Parathyroid adenoma (tissue), 2 donors: ENCODE data around the gene SELENOT.

ENCODE experiments used
- H2AFZ ChIP-seq: fragments of 300-600 bp; sonication (generic); one replicate; pipeline ENCODE4 v1.7.0; 2017; ENCODE audit warnings: antibody characterized with exemption, mild to moderate bottlenecking
- H3K27ac ChIP-seq: fragments of 300-600 bp; sonication (generic); one replicate; pipeline ENCODE4 v1.7.0; 2017
- H3K27me3 ChIP-seq: fragments of 300-600 bp; sonication (generic); one replicate; pipeline ENCODE4 v1.7.0; 2017; ENCODE audit warnings: low read length; ENCODE audit not compliant: control insufficient read depth, insufficient read depth
- H3K36me3 ChIP-seq: fragments of 300-600 bp; sonication (generic); one replicate; pipeline ENCODE4 v1.7.0; 2017; ENCODE audit warnings: low read length; ENCODE audit not compliant: control insufficient read depth, insufficient read depth
- H3K4me1 ChIP-seq: fragments of 300-600 bp; sonication (generic); one replicate; pipeline ENCODE4 v1.7.0; 2017; ENCODE audit warnings: control low read depth
- H3K4me2 ChIP-seq: fragments of 300-600 bp; sonication (generic); one replicate; pipeline ENCODE4 v1.7.0; 2017; ENCODE audit warnings: low read length
- H3K4me3 ChIP-seq: fragments of 300-600 bp; sonication (generic); one replicate; pipeline ENCODE4 v1.7.0; 2017; ENCODE audit warnings: low read depth, low read length
- H3K79me2 ChIP-seq: fragments of 300-600 bp; sonication (generic); one replicate; pipeline ENCODE4 v1.7.0; 2017; ENCODE audit warnings: control low read depth
- H3K9ac ChIP-seq: fragments of 300-600 bp; sonication (generic); one replicate; pipeline ENCODE4 v1.7.0; 2017; ENCODE audit warnings: mild to moderate bottlenecking
- H3K9me3 ChIP-seq: fragments of 300-600 bp; sonication (generic); one replicate; pipeline ENCODE4 v1.7.0; 2017; ENCODE audit warnings: low read length; ENCODE audit not compliant: control insufficient read depth
- CTCF ChIP-seq: fragments of 300-600 bp; sonication (generic); IDR thresholded peaks from one replicate; pipeline ENCODE4 v1.7.0; 2017; ENCODE audit warnings: antibody characterized with exemption, mild to moderate bottlenecking
- donor health status: primary hyperparathyroidism.

Gene SELENOT

GRCh38 chr3:150603153-150603979 lies at the start of gene SELENOT:
TSS of gene SELENOT (plus strand) at chr3:150603321. CDS start at chr3:150603363, 42 bp downstream.
- Histone ChIP-seq H3K27ac (peak within 1 kb of the TSS; percentile 96), H3K79me2 (peaks cover 49% of the 10 kb centered on the region)
- peak; percentile 31 for TF ChIP-seq CTCF

DNA sequence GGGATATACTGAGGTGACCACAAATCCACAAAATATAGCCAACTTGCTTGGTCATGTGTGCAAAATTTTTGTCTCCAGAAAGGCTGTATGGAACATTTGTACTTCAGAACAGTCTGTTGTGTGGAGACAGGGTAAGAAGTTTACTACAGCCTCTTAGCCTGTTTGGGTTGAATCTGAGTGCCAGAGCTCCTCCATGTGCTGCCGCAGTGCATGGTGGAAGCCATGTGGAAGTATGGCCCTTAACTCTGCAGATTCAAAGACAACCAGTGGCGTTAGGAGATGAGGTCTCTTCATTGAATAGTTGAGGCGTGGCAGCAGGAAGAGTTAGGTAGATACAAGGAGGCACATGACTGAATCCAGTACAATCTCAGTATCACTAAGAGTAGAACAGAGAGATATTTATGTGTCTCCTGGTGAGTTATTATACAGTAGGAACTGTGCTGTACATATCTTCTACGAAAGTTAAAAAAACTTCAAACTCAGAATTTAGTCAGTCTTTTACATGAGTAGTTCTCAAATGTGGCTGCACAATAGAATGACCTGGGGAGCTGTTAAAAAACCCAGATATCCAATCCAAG lies 47.2 kb upstream of the SELENOT start:
- H3K27ac ChIP-seq = no peak overlapping the region
- no peak overlapping the region for H2AFZ ChIP-seq
- H3K27me3 ChIP-seq = no peaks in the 10 kb centered on the region
- peaks cover 17% of the 10 kb centered on the region for H3K79me2 ChIP-seq
- TF ChIP-seq CTCF = no peak
- no peaks in the 10 kb centered on the region for H3K36me3 ChIP-seq
- no peaks in the 10 kb centered on the region for H3K4me1 ChIP-seq
- H3K9me3 ChIP-seq = no peaks in the 10 kb centered on the region
- H3K4me2 ChIP-seq = no peak overlapping the region
- no peak overlapping the region for H3K9ac ChIP-seq
- H3K4me3 ChIP-seq = no peak overlapping the region

More at GRCh38 chr3:150603153-150603979, at the start of gene SELENOT:
- Histone ChIP-seq H2AFZ (peak within 1 kb of the TSS; percentile 81), H3K4me1 (peaks cover 6% of the 10 kb centered on the region), H3K4me2 (peak within 1 kb of the TSS; percentile 93), H3K27me3 (no peaks in the 10 kb centered on the region), H3K9ac (peak within 1 kb of the TSS; percentile 95), H3K36me3 (no peaks in the 10 kb centered on the region), H3K4me3 (peak within 1 kb of the TSS; percentile 86), H3K9me3 (no peaks in the 10 kb centered on the region)

- Histone ChIP-seq H3K27me3 (no peaks in the 10 kb centered on the region), H3K9me3 (no peaks in the 10 kb centered on the region), H3K36me3 (no peaks in the 10 kb centered on the region), H3K4me2 (no peak overlapping the region), H3K27ac (no peak overlapping the region), H3K9ac (no peak overlapping the region), H3K4me1 (no peaks in the 10 kb centered on the region), H3K79me2 (peaks cover 19% of the 10 kb centered on the region), H2AFZ (no peak overlapping the region), H3K4me3 (no peak overlapping the region)
- no peak for TF ChIP-seq CTCF
Measured at GRCh38 chr3:150556792-150557191, 46.3 kb upstream of the SELENOT start.

- H3K79me2 ChIP-seq = peaks cover 19% of the 10 kb centered on the region
- no peaks in the 10 kb centered on the region for H3K36me3 ChIP-seq
- no peak overlapping the region for H3K4me3 ChIP-seq
- H3K9me3 ChIP-seq = no peaks in the 10 kb centered on the region
- H3K4me2 ChIP-seq = no peak overlapping the region
- H3K9ac ChIP-seq = no peak overlapping the region
- no peak for TF ChIP-seq CTCF
- H3K27me3 ChIP-seq = no peaks in the 10 kb centered on the region
- H2AFZ ChIP-seq = no peak overlapping the region
- no peaks in the 10 kb centered on the region for H3K4me1 ChIP-seq
- H3K27ac ChIP-seq = no peak overlapping the region
Measured at GRCh38 chr3:150557725-150558124, 45.4 kb upstream of the SELENOT start.
